KMS-11 (cell line): Measurements from ENCODE around the gene SLC12A7.
"Not testable (repeated sequence)": the region's sequence is repeated elsewhere in the genome, so short reads cannot be mapped to it uniquely, and the experiment has no call there.

Experiments used
- H2AFZ ChIP-seq: fragments of 200-600 bp; sonication (generic); 2 replicates; pipeline ENCODE4 v1.6.1; 2016; ENCODE audit warnings: antibody characterized with exemption, mixed run types, low read depth
- H3K27ac ChIP-seq: fragments of 200-600 bp; sonication (generic); 2 replicates; pipeline ENCODE4 v1.6.1; 2016; ENCODE audit warnings: mild to moderate bottlenecking, mixed run types
- H3K27me3 ChIP-seq: fragments of 200-600 bp; sonication (generic); 2 replicates; pipeline ENCODE4 v1.6.1; 2017; ENCODE audit warnings: mild to moderate bottlenecking, low read depth, mixed run types, moderate library complexity; ENCODE audit not compliant: insufficient read depth
- H3K36me3 ChIP-seq: fragments of 200-600 bp; sonication (generic); 2 replicates; pipeline ENCODE4 v1.6.1; 2017; ENCODE audit warnings: mild to moderate bottlenecking, mixed run types; ENCODE audit not compliant: insufficient read depth
- H3K4me1 ChIP-seq: fragments of 200-600 bp; sonication (generic); 2 replicates; pipeline ENCODE4 v1.6.1; 2016; ENCODE audit warnings: mild to moderate bottlenecking, low read depth, mixed run types; ENCODE audit not compliant: poor library complexity, severe bottlenecking
- H3K4me2 ChIP-seq: fragments of 200-600 bp; sonication (generic); 2 replicates; pipeline ENCODE4 v1.7.0; 2016; ENCODE audit warnings: mild to moderate bottlenecking, mixed run types
- H3K4me3 ChIP-seq: fragments of 200-600 bp; sonication (generic); IDR thresholded peaks from 2 replicates; pipeline ENCODE4 v1.6.1; 2017; ENCODE audit warnings: low read depth, low read length, mixed read lengths; ENCODE audit not compliant: insufficient read depth
- H3K79me2 ChIP-seq: fragments of 200-600 bp; sonication (generic); 2 replicates; pipeline ENCODE4 v1.6.1; 2016; ENCODE audit warnings: low read depth, mixed run types; ENCODE audit not compliant: insufficient read depth
- H3K9ac ChIP-seq: fragments of 200-600 bp; sonication (generic); 2 replicates; pipeline ENCODE4 v1.6.1; 2016; ENCODE audit warnings: mild to moderate bottlenecking, mixed run types
- H4K20me1 ChIP-seq: fragments of 200-600 bp; sonication (generic); 2 replicates; pipeline ENCODE4 v1.6.1; 2016; ENCODE audit warnings: mild to moderate bottlenecking, mixed run types; ENCODE audit not compliant: insufficient read depth
- CTCF ChIP-seq: fragments of 200-600 bp; sonication (generic); conservative IDR thresholded peaks from 2 replicates; pipeline ENCODE4 v1.6.1; 2017; ENCODE audit warnings: low read depth, mild to moderate bottlenecking, antibody characterized with exemption, low read length, moderate library complexity, mixed read lengths

The SLC12A7 gene

GRCh38 chr5:1002836-1003235, 109.0 kb downstream of the SLC12A7 start:
- Histone ChIP-seq H2AFZ (no peak overlapping the region), H3K4me1 (peaks cover 54% of the 10 kb centered on the region), H4K20me1 (no peaks in the 10 kb centered on the region), H3K4me3 (no peak overlapping the region), H3K79me2 (no peaks in the 10 kb centered on the region), H3K9ac (no peak overlapping the region), H3K27ac (no peak overlapping the region), H3K27me3 (no peaks in the 10 kb centered on the region), H3K4me2 (peak overlapping the region; percentile 90; the same call in 1 of the 2 replicates), H3K36me3 (no peaks in the 10 kb centered on the region)
- TF ChIP-seq CTCF = no peak

GRCh38 chr5:1002271-1002546, 109.7 kb downstream of the SLC12A7 start:
- Histone ChIP-seq H3K4me1 (peaks cover 53% of the 10 kb centered on the region), H4K20me1 (no peaks in the 10 kb centered on the region), H2AFZ (no peak overlapping the region), H3K4me3 (no peak overlapping the region), H3K36me3 (no peaks in the 10 kb centered on the region), H3K4me2 (no peak overlapping the region), H3K27me3 (no peaks in the 10 kb centered on the region), H3K9ac (no peak overlapping the region), H3K27ac (no peak overlapping the region), H3K79me2 (no peaks in the 10 kb centered on the region)
- no peak for TF ChIP-seq CTCF

- TF ChIP-seq CTCF = no peak
- H3K4me3 ChIP-seq = no peak overlapping the region
- H2AFZ ChIP-seq = no peak overlapping the region
- no peak overlapping the region for H3K27ac ChIP-seq
- H3K4me1 ChIP-seq = peaks cover 53% of the 10 kb centered on the region
- no peaks in the 10 kb centered on the region for H3K27me3 ChIP-seq
- H4K20me1 ChIP-seq = no peaks in the 10 kb centered on the region
- H3K36me3 ChIP-seq = no peaks in the 10 kb centered on the region
- no peaks in the 10 kb centered on the region for H3K79me2 ChIP-seq
- H3K4me2 ChIP-seq = no peak overlapping the region
- H3K9ac ChIP-seq = no peak overlapping the region
Measured at GRCh38 chr5:1001406-1002270, 110.2 kb downstream of the SLC12A7 start.

GRCh38 chr5:1000831-1001230, 111.0 kb downstream of the SLC12A7 start:
- not testable (repeated sequence) for H3K27ac ChIP-seq, H3K4me2 ChIP-seq, H3K36me3 ChIP-seq, H4K20me1 ChIP-seq, H3K27me3 ChIP-seq, H3K4me3 ChIP-seq, H3K9ac ChIP-seq, H3K79me2 ChIP-seq, H2AFZ ChIP-seq
- H3K4me1 ChIP-seq = peaks cover 46% of the 10 kb centered on the region
